Vagina (tissue), 2 donors: Measurements from ENCODE around the gene KIF2A. TPM values are rescaled to one million over a fixed set of nuclear protein-coding genes. Genes with fewer than 3 reads are reported as not detected.

Experiments
- DNase-seq, 2 donors: peaks; one replicate each; pipeline ENCODE4 v3.0.0-alpha.2; 2017; ENCODE audit errors: extremely low spot score in 2 of 2
- H3K27ac ChIP-seq: fragments of 200-600 bp; sonication (generic); one replicate; pipeline ENCODE4 v1.5.1; 2019
- H3K27me3 ChIP-seq: fragments of 200-600 bp; sonication (generic); one replicate; pipeline ENCODE4 v1.5.1; 2019
- H3K36me3 ChIP-seq, 2 donors: fragments of 200-600 bp; sonication (generic); one replicate each; pipeline ENCODE4 v1.5.1; 2017 to 2019
- H3K4me1 ChIP-seq: fragments of 200-600 bp; sonication (generic); one replicate; pipeline ENCODE4 v1.5.1; 2019
- H3K4me3 ChIP-seq, 2 donors: fragments of 200-600 bp; sonication (generic); 1 replicate in 1 of 2; 2 replicates in 1 of 2; pipeline ENCODE4 v1.5.1; 2016 to 2019
- H3K9me3 ChIP-seq: fragments of 200-600 bp; sonication (generic); one replicate; pipeline ENCODE4 v1.5.1; 2019
- CTCF ChIP-seq, 3 experiments: fragments of 450-650 bp in 2 of 3; fragments of 200-600 bp in 1 of 3; sonication (generic) in 1 of 3; IDR thresholded peaks; one replicate each; pipeline ENCODE4 v1.5.1; 2017 to 2019; ENCODE audit warnings: antibody characterized with exemption in 3 of 3, mild to moderate bottlenecking in 2 of 3, moderate library complexity in 2 of 3
- POLR2A ChIP-seq, 2 donors: fragments of 450-650 bp; IDR thresholded peaks; one replicate each; pipeline ENCODE4 v1.6.1; 2017; ENCODE audit warnings: antibody characterized with exemption in 2 of 2, mild to moderate bottlenecking in 2 of 2, moderate library complexity in 2 of 2
- POLR2AphosphoS5 ChIP-seq, 2 donors: sonication (generic); formaldehyde crosslinking; IDR thresholded peaks; one replicate each; pipeline ENCODE4 v1.9.0; 2017; ENCODE audit warnings: antibody characterized with exemption in 2 of 2, mild to moderate bottlenecking in 2 of 2, low read depth in 1 of 2; ENCODE audit not compliant: insufficient read depth in 1 of 2
- intact Hi-C: fragments of 100-400 bp; cut with DNase I; formaldehyde crosslinking; loops from one replicate; pipeline ENCODE4 v1.15.1; 2023
- total RNA-seq: library from RNA; depleted of rRNA; stranded (reverse); fragments of >200 nt; gene quantifications from one replicate; pipeline ENCODE4 v1.2.3, GENCODE V29; 2016

The KIF2A gene
- total RNA-seq, 1 donor from 2014 or later: 30.2 TPM

- Histone ChIP-seq H3K27ac (no peak overlapping the region), H3K4me3 (no peak overlapping the region), H3K9me3 (no peaks in the 10 kb centered on the region), H3K36me3 (peaks cover 0 to 14% of the 10 kb centered on the region in 2 donors), H3K4me1 (no peaks in the 10 kb centered on the region), H3K27me3 (no peaks in the 10 kb centered on the region)
- intact Hi-C loops: no loop called here
- DNase-seq: no peak
- TF ChIP-seq POLR2AphosphoS5 (IDR thresholded peaks at IDR 0.05; ENCODE audit: insufficient read depth in 1 of 2, low read depth in 1 of 2): no peak
These were observed 41.9 kb downstream of the KIF2A start for GRCh38 chr5:62347928-62348327.

GRCh38 chr5:62348723-62349481, 42.9 kb downstream of the KIF2A start:
- Histone ChIP-seq H3K27me3 (no peaks in the 10 kb centered on the region), H3K27ac (no peak overlapping the region), H3K9me3 (no peaks in the 10 kb centered on the region), H3K36me3 (peaks cover 0 to 14% of the 10 kb centered on the region in 2 donors), H3K4me3 (no peak overlapping the region), H3K4me1 (no peaks in the 10 kb centered on the region)
- intact Hi-C loops: no loop called here
- no peak for DNase-seq
- TF ChIP-seq POLR2A (IDR thresholded peaks at IDR 0.05): no peak
- TF ChIP-seq POLR2AphosphoS5 (IDR thresholded peaks at IDR 0.05; ENCODE audit: insufficient read depth in 1 of 2, low read depth in 1 of 2): no peak
- TF ChIP-seq CTCF (IDR thresholded peaks at IDR 0.05): no peak

GRCh38 chr5:62354028-62354874, 48.2 kb downstream of the KIF2A start:
- TF ChIP-seq CTCF (IDR thresholded peaks at IDR 0.05) (peak; percentile 59 to 67 (median 65)), POLR2A (IDR thresholded peaks at IDR 0.05) (no peak)
- Histone ChIP-seq H3K4me3 (no peak overlapping the region), H3K36me3 (peaks cover 0 to 29% of the 10 kb centered on the region in 2 donors), H3K9me3 (no peaks in the 10 kb centered on the region), H3K27ac (no peak overlapping the region), H3K4me1 (no peaks in the 10 kb centered on the region), H3K27me3 (no peaks in the 10 kb centered on the region)
- intact Hi-C loops: no loop called here
- DNase-seq: no peak

GRCh38 chr5:62362701-62363100, 56.7 kb downstream of the KIF2A start:
- H3K4me1 ChIP-seq: no peaks in the 10 kb centered on the region
- no peak for TF ChIP-seq POLR2AphosphoS5 (IDR thresholded peaks at IDR 0.05; ENCODE audit: insufficient read depth in 1 of 2, low read depth in 1 of 2)
- H3K27me3 ChIP-seq: no peaks in the 10 kb centered on the region
- no peaks in the 10 kb centered on the region for H3K9me3 ChIP-seq
- intact Hi-C loops: no loop called here
- no peak overlapping the region for H3K27ac ChIP-seq
- DNase-seq: no peak
- H3K36me3 ChIP-seq: peaks cover 0 to 57% of the 10 kb centered on the region in 2 donors
- no peak overlapping the region for H3K4me3 ChIP-seq

- Histone ChIP-seq H3K4me1 (no peaks in the 10 kb centered on the region), H3K9me3 (no peaks in the 10 kb centered on the region), H3K27ac (no peak overlapping the region), H3K27me3 (no peaks in the 10 kb centered on the region), H3K4me3 (no peak overlapping the region), H3K36me3 (peaks cover 0 to 27% of the 10 kb centered on the region in 2 donors)
- TF ChIP-seq POLR2AphosphoS5 (IDR thresholded peaks at IDR 0.05; ENCODE audit: insufficient read depth in 1 of 2, low read depth in 1 of 2) (no peak), POLR2A (IDR thresholded peaks at IDR 0.05) (no peak), CTCF (IDR thresholded peaks at IDR 0.05) (no peak)
- DNase-seq: no peak
- intact Hi-C loops: no loop called here
These were observed 63.0 kb downstream of the KIF2A start for GRCh38 chr5:62369039-62369438.

- DNase-seq: no peak
- Histone ChIP-seq H3K9me3 (no peaks in the 10 kb centered on the region), H3K4me3 (no peak overlapping the region), H3K27ac (no peak overlapping the region), H3K27me3 (no peaks in the 10 kb centered on the region), H3K36me3 (peaks cover 0 to 20% of the 10 kb centered on the region in 2 donors), H3K4me1 (no peaks in the 10 kb centered on the region)
- TF ChIP-seq CTCF (IDR thresholded peaks at IDR 0.05) (no peak), POLR2AphosphoS5 (IDR thresholded peaks at IDR 0.05; ENCODE audit: insufficient read depth in 1 of 2, low read depth in 1 of 2) (no peak), POLR2A (IDR thresholded peaks at IDR 0.05) (no peak)
- intact Hi-C loops: no loop called here
These were observed 65.4 kb downstream of the KIF2A start for GRCh38 chr5:62371409-62371808.
